Measurements from ENCODE around the gene CGB7.

GRCh38 chr19:49006905-49007304, 50.6 kb downstream of the CGB7 start:
- TF ChIP-seq CTCF (IDR thresholded peaks at IDR 0.05) (no peak), EZH2 (IDR thresholded peaks at IDR 0.05; ENCODE audit: borderline replicate concordance, insufficient read depth, low read depth, low read length, poor library complexity, severe bottlenecking) (no peak)
